OCI-LY3 (cell line): ENCODE results near the gene RREB1.
A peak's percentile ranks its signal among the peaks of the same experiment; 100 is the strongest.

Experiments
- CTCF ChIP-seq: fragments of 200-600, 300-600 bp; sonication (generic); IDR thresholded peaks from 2 replicates; pipeline ENCODE4 v1.5.1; 2014; ENCODE audit warnings: antibody characterized with exemption, low read length, low read depth
- EZH2phosphoT487 ChIP-seq: fragments of 200-600 bp; shearing (Covaris generic); IDR thresholded peaks from 2 replicates; pipeline ENCODE4 v1.6.1; 2018; ENCODE audit warnings: antibody characterized with exemption, mixed run types, low read depth

- TF ChIP-seq CTCF (peak; percentile 19), EZH2phosphoT487 (no peak)
Measured at GRCh38 chr6:7087066-7087465, 20.7 kb upstream of the RREB1 start.
